HEK293 (cell line): ENCODE measurements around the gene DAAM1.

Source experiments
- ZBTB1 ChIP-seq: fragments of 450-650 bp; formaldehyde crosslinking; IDR thresholded peaks from 2 replicates; pipeline ENCODE4 v1.5.1; 2016; ENCODE audit warnings: missing biosample characterization, missing genetic modification characterization
- ZNF24 ChIP-seq: fragments of 450-650 bp; formaldehyde crosslinking; IDR thresholded peaks from 2 replicates; pipeline ENCODE4 v1.5.1; 2016; ENCODE audit warnings: missing biosample characterization, missing genetic modification characterization

- TF ChIP-seq ZBTB1 = no peak
- TF ChIP-seq ZNF24 (tag by site-specific recombination) = no peak
These were observed 155.5 kb downstream of the DAAM1 start for GRCh38 chr14:59344016-59344415.
